ENCODE results near the gene MICAL3.

MICAL3 gene

DNA sequence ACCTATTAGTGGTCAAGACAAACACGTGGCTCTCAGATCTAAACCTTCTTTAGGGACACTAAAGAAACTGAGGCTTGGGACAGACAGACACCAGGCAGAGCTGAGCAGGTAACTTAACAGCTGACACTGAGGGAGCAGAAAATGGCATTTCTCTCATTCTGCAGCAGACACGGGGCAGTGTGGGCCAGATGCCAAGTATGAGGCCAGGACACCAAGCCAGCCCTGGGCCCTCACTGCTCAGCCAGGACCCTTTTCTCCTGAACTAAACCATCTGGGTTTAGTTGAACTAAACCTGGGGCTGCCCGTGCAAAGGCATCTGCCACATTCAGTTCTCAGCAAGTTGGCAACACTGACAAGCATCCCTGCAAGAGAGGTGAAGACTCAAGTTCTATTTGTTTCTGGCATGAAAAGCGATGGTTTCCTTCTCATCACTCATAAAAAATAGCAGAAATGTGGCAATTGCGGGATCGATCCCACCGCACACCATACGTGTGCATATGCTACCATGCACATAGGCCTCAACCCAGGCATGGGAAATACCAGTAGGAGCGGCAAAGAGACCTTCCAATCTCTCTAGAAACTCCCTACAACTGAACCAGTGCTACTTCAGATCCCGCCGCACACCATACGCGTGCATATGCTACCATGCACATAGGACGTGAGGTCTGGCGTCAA, 150.0 kb downstream of the MICAL3 start:
- TF ChIP-seq CTCF (conservative IDR thresholded peaks at IDR 0.05; ENCODE audit: control insufficient read depth, insufficient read depth, low read depth, low read length), result no peak
- H3K4me3 ChIP-seq (ENCODE audit: control insufficient read depth, low read depth, low read length), result no peak overlapping the region
- no peak for DNase-seq (ENCODE audit: low read depth)

- H3K4me3 ChIP-seq (ENCODE audit: control insufficient read depth, low read depth, low read length), result no peak overlapping the region
- DNase-seq (ENCODE audit: low read depth), result no peak
- TF ChIP-seq CTCF (conservative IDR thresholded peaks at IDR 0.05; ENCODE audit: control insufficient read depth, insufficient read depth, low read depth, low read length), result no peak
Observed at GRCh38 chr22:17873804-17874203, 150.6 kb downstream of the MICAL3 start.

GRCh38 chr22:17873116-17873515, 151.2 kb downstream of the MICAL3 start:
- H3K4me3 ChIP-seq (ENCODE audit: control insufficient read depth, low read depth, low read length), result no peak overlapping the region
- TF ChIP-seq CTCF (conservative IDR thresholded peaks at IDR 0.05; ENCODE audit: control insufficient read depth, insufficient read depth, low read depth, low read length), result no peak
- DNase-seq (ENCODE audit: low read depth), result no peak

- no peak overlapping the region for H3K4me3 ChIP-seq (ENCODE audit: control insufficient read depth, low read depth, low read length)
- TF ChIP-seq CTCF (conservative IDR thresholded peaks at IDR 0.05; ENCODE audit: control insufficient read depth, insufficient read depth, low read depth, low read length), result no peak
- no peak for DNase-seq (ENCODE audit: low read depth)
Observed at GRCh38 chr22:17872471-17872870, 151.9 kb downstream of the MICAL3 start.

GRCh38 chr22:17871726-17872458, 152.5 kb downstream of the MICAL3 start:
- no peak for TF ChIP-seq CTCF (conservative IDR thresholded peaks at IDR 0.05; ENCODE audit: control insufficient read depth, insufficient read depth, low read depth, low read length)
- no peak for DNase-seq (ENCODE audit: low read depth)
- H3K4me3 ChIP-seq (ENCODE audit: control insufficient read depth, low read depth, low read length), result no peak overlapping the region

- no peak overlapping the region for H3K4me3 ChIP-seq (ENCODE audit: control insufficient read depth, low read depth, low read length)
- no peak for TF ChIP-seq CTCF (conservative IDR thresholded peaks at IDR 0.05; ENCODE audit: control insufficient read depth, insufficient read depth, low read depth, low read length)
- DNase-seq (ENCODE audit: low read depth), result no peak
Observed at GRCh38 chr22:17870407-17870806, 154.0 kb downstream of the MICAL3 start.

All from fibroblast of mammary gland (primary cell).